SU-DHL-6 (cell line): ENCODE results near the gene NEK10.

ENCODE experiments used
- H2AFZ ChIP-seq: fragments of 200-600 bp; sonication (generic); 2 replicates; pipeline ENCODE4 v1.6.1; 2014; ENCODE audit warnings: low read depth, mild to moderate bottlenecking, moderate library complexity, mixed read lengths, antibody characterized with exemption, low read length; ENCODE audit not compliant: severe bottlenecking
- H3F3A ChIP-seq: fragments of 200-600 bp; shearing (Covaris generic); 2 replicates; pipeline ENCODE4 v1.6.0; 2016; ENCODE audit warnings: antibody characterized with exemption, mild to moderate bottlenecking; ENCODE audit not compliant: insufficient read depth
- H3K27ac ChIP-seq: fragments of 200-600 bp; sonication (generic); 2 replicates; pipeline ENCODE4 v1.5.1; 2016; ENCODE audit warnings: low read depth, mild to moderate bottlenecking, low read length, moderate library complexity, mixed read lengths
- H3K27me3 ChIP-seq: fragments of 200-600 bp; sonication (generic), shearing (Covaris generic); 2 replicates; pipeline ENCODE4 v1.6.0; 2014; ENCODE audit warnings: mild to moderate bottlenecking, low read length
- H3K36me3 ChIP-seq: fragments of 200-600 bp; sonication (generic); 2 replicates; pipeline ENCODE4 v1.6.1; 2014; ENCODE audit warnings: mild to moderate bottlenecking, low read length, mixed read lengths
- H3K4me2 ChIP-seq: fragments of 300-600, 200-600 bp; shearing (Covaris generic), sonication (generic); 2 replicates; pipeline ENCODE4 v1.6.0; 2014; ENCODE audit warnings: low read length, low read depth, mild to moderate bottlenecking; ENCODE audit not compliant: poor library complexity, severe bottlenecking
- H3K4me3 ChIP-seq: fragments of 200-600 bp; sonication (generic); 2 replicates; pipeline ENCODE4 v1.5.1; 2014; ENCODE audit warnings: antibody characterized with exemption, low read length, mild to moderate bottlenecking, mixed read lengths; ENCODE audit not compliant: insufficient read depth, poor library complexity, severe bottlenecking
- H3K79me2 ChIP-seq: fragments of 200-600 bp; sonication (generic); 2 replicates; pipeline ENCODE4 v1.6.1; 2014; ENCODE audit warnings: mild to moderate bottlenecking, low read length, moderate library complexity; ENCODE audit not compliant: insufficient read depth
- H3K9ac ChIP-seq: fragments of 200-600 bp; sonication (generic); 2 replicates; pipeline ENCODE4 v1.7.0; 2014; ENCODE audit warnings: mild to moderate bottlenecking, low read length
- H3K9me2 ChIP-seq: fragments of 200-600 bp; sonication (generic); replicated peaks from 2 replicates; pipeline ENCODE4 v1.6.1; 2014; ENCODE audit warnings: low read length; ENCODE audit not compliant: insufficient read depth
- H3K9me3 ChIP-seq: fragments of 200-600 bp; sonication (generic); 2 replicates; pipeline ENCODE4 v1.6.1; 2014; ENCODE audit warnings: low read length, mixed read lengths; ENCODE audit not compliant: insufficient read depth
- H4K20me1 ChIP-seq: fragments of 200-600 bp; sonication (generic); 2 replicates; pipeline ENCODE4 v1.6.1; 2014; ENCODE audit warnings: low read depth, mild to moderate bottlenecking, antibody characterized with exemption, low read length, moderate library complexity, mixed read lengths
- EZH2phosphoT487 ChIP-seq: fragments of 200-600 bp; sonication (generic), shearing (Covaris generic); conservative IDR thresholded peaks from 2 replicates; pipeline ENCODE4 v1.6.1; 2018; ENCODE audit warnings: mild to moderate bottlenecking, antibody characterized with exemption, low read length, moderate library complexity, mixed read lengths
- TF ChIP-seq, protein P1 (sequence below): fragments of 200-600 bp; sonication (generic); IDR thresholded peaks from one replicate; pipeline ENCODE4 v1.5.1; 2017; ENCODE audit warnings: antibody characterized with exemption, mild to moderate bottlenecking, low read length, moderate library complexity; ENCODE audit not compliant: insufficient read depth, poor library complexity, severe bottlenecking

Gene NEK10

DNA sequence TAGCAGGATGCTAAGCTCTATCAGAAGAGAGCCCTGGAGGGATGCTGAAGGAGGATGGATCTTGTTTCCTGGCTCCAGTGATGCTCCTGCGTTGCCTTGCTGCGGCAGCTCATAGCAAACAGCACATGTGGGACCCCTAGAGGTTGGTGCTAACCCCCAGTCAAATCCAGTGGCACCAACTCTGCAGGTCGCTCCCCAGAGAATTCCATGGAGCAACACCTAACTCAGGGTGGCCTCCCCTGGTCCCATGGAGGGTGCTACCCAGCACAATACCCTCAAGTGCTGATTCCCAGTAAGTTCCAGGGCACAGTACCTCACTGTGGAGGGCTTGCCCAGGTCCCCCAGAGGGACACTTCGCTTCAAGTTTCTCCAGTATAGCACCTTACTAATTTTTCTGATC lies 231.2 kb downstream of the NEK10 start:
- H3K27ac ChIP-seq: no peak overlapping the region
- H3K9ac ChIP-seq: no peak overlapping the region
- no peak for TF ChIP-seq EZH2phosphoT487
- TF ChIP-seq, protein P1, sequence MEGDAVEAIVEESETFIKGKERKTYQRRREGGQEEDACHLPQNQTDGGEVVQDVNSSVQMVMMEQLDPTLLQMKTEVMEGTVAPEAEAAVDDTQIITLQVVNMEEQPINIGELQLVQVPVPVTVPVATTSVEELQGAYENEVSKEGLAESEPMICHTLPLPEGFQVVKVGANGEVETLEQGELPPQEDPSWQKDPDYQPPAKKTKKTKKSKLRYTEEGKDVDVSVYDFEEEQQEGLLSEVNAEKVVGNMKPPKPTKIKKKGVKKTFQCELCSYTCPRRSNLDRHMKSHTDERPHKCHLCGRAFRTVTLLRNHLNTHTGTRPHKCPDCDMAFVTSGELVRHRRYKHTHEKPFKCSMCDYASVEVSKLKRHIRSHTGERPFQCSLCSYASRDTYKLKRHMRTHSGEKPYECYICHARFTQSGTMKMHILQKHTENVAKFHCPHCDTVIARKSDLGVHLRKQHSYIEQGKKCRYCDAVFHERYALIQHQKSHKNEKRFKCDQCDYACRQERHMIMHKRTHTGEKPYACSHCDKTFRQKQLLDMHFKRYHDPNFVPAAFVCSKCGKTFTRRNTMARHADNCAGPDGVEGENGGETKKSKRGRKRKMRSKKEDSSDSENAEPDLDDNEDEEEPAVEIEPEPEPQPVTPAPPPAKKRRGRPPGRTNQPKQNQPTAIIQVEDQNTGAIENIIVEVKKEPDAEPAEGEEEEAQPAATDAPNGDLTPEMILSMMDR: no peak
- H3K4me3 ChIP-seq: no peak overlapping the region
- no peaks in the 10 kb centered on the region for H3K36me3 ChIP-seq
- H3K79me2 ChIP-seq: no peaks in the 10 kb centered on the region
- H3K9me3 ChIP-seq: no peaks in the 10 kb centered on the region
- no peak overlapping the region for H3K4me2 ChIP-seq
- H3K9me2 ChIP-seq: no peaks in the 10 kb centered on the region
- no peak overlapping the region for H2AFZ ChIP-seq
- no peaks in the 10 kb centered on the region for H3F3A ChIP-seq
- H4K20me1 ChIP-seq: no peaks in the 10 kb centered on the region
- no peaks in the 10 kb centered on the region for H3K27me3 ChIP-seq

DNA sequence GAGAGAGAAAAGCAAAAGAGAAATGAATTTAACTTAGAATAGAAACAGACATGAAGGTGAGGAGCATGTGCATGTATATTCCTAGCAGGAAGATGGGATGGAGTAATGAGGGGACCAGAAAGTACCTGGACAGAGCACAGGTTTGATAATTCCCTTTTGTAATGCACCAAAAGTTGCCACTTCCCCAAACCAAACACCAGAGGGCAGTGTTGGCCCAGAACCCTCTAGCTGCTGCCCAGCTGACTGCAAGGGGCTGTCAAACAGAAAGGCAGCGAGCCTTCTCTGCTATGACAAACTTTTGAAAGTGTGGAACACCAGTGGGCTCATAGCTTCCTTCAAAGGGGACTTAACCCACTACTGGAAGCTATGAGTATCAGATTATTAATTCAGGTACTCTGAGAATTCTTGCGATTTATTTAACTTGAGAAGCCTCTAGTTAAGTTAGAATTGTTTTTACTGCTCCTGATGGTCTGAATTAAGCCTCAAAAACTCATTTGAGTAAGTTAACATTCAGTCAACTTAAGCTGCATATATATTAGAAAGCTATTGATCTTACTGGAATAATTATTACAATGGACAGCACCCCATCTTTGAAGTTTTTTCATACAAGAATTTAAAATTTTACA lies 234.9 kb downstream of the NEK10 start:
- H3K4me2 ChIP-seq: no peak overlapping the region
- no peaks in the 10 kb centered on the region for H3F3A ChIP-seq
- H4K20me1 ChIP-seq: no peaks in the 10 kb centered on the region
- no peak overlapping the region for H3K9ac ChIP-seq
- H3K9me2 ChIP-seq: no peaks in the 10 kb centered on the region
- no peaks in the 10 kb centered on the region for H3K9me3 ChIP-seq
- no peak overlapping the region for H2AFZ ChIP-seq
- H3K36me3 ChIP-seq: no peaks in the 10 kb centered on the region
- H3K79me2 ChIP-seq: no peaks in the 10 kb centered on the region
- no peak overlapping the region for H3K27ac ChIP-seq
- no peaks in the 10 kb centered on the region for H3K27me3 ChIP-seq
- H3K4me3 ChIP-seq: no peak overlapping the region
- TF ChIP-seq EZH2phosphoT487: no peak
- TF ChIP-seq, protein P1: peak; percentile 48

DNA sequence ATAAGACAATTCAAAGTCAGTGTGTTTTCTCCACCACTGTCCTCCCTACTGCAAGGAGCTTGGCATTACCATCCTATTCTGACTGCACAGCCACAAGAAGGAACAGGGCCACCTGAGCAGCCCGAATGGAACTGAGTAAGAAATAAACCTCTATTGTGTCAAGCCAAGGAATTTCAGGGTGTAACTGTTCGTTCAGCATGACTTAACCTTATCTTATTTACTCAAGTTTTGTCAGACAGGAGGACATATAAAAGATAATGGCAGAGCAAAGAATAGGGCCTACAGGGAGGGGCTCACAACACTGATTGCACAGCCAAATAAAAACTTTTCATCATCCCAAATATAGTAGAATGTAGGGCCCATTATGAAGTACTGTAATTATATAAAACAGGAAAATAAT lies 236.1 kb downstream of the NEK10 start:
- H3F3A ChIP-seq: no peaks in the 10 kb centered on the region

More for the DNA sequence above, 236.1 kb downstream of the NEK10 start:
- Histone ChIP-seq H3K27ac (no peak overlapping the region), H3K9me3 (no peaks in the 10 kb centered on the region), H4K20me1 (no peaks in the 10 kb centered on the region), H3K79me2 (no peaks in the 10 kb centered on the region), H2AFZ (no peak overlapping the region), H3K27me3 (no peaks in the 10 kb centered on the region), H3K9me2 (no peaks in the 10 kb centered on the region), H3K9ac (no peak overlapping the region), H3K4me2 (no peak overlapping the region), H3K36me3 (no peaks in the 10 kb centered on the region), H3K4me3 (no peak overlapping the region)
- TF ChIP-seq, protein P1: no peak
- no peak for TF ChIP-seq EZH2phosphoT487
